Measurements from ENCODE around the gene LRMDA.

Gene LRMDA

DNA sequence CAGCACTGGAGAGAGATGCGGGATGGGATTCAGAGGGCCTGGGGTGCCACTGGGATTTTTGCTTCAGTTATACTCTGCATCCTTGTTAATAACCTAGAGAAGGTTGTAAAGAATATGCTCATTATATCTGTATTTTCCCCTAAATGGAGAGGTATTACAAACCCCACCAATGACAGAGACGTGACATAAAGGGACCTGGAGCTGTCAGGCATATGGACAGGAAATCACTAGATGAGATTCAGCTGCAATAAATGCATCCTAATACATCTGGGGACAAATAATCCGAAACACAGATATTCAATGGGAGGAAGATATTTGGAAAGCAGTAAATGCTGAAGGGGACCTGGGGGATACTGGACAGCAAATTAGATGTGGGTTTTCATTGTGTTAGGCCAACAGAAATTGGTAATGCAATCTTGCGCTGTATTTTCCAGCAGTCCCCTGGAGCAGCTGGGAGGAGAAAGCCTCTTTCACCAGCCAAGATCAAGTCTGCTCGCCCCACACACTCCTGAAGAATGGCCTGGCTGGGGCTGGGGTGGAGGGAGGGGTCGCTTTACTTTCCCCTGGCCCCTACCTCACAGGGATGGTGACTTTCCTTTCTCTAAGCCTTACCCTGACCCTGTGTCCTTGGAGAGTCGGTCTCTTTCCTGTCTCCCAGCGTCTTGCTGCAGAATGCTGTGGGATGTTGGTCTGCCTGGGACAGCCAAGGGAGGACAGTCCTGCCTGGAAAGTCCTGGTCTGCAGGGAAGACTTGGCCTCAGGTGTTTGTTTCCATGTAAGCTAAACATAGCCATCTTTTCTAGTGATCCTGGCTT is 653.8 kb downstream of the LRMDA start:
- no peaks in the 10 kb centered on the region for H3K9me3 ChIP-seq (ENCODE audit: control insufficient read depth, low read depth, low read length)
- H3K36me3 ChIP-seq (ENCODE audit: control insufficient read depth, low read depth, low read length), result no peaks in the 10 kb centered on the region
- no peak overlapping the region for H3K4me3 ChIP-seq (ENCODE audit: low read length)
- H3K27me3 ChIP-seq (ENCODE audit: control insufficient read depth, insufficient read depth, low read length), result peaks cover 4% of the 10 kb centered on the region
- H3K4me1 ChIP-seq (ENCODE audit: control insufficient read depth, low read depth, low read length), result peaks cover 11% of the 10 kb centered on the region
- no peak overlapping the region for H3K9ac ChIP-seq (ENCODE audit: low read length)
- no peak overlapping the region for H3K27ac ChIP-seq (ENCODE audit: low read length)

- H3K9me3 ChIP-seq (ENCODE audit: control insufficient read depth, low read depth, low read length), result no peaks in the 10 kb centered on the region
- H3K27ac ChIP-seq (ENCODE audit: low read length), result no peak overlapping the region
- no peaks in the 10 kb centered on the region for H3K36me3 ChIP-seq (ENCODE audit: control insufficient read depth, low read depth, low read length)
- no peak overlapping the region for H3K9ac ChIP-seq (ENCODE audit: low read length)
- no peak overlapping the region for H3K4me3 ChIP-seq (ENCODE audit: low read length)
- peaks cover 4% of the 10 kb centered on the region for H3K27me3 ChIP-seq (ENCODE audit: control insufficient read depth, insufficient read depth, low read length)
- H3K4me1 ChIP-seq (ENCODE audit: control insufficient read depth, low read depth, low read length), result peaks cover 11% of the 10 kb centered on the region
These were observed 654.4 kb downstream of the LRMDA start for GRCh38 chr10:76085817-76086167.

DNA sequence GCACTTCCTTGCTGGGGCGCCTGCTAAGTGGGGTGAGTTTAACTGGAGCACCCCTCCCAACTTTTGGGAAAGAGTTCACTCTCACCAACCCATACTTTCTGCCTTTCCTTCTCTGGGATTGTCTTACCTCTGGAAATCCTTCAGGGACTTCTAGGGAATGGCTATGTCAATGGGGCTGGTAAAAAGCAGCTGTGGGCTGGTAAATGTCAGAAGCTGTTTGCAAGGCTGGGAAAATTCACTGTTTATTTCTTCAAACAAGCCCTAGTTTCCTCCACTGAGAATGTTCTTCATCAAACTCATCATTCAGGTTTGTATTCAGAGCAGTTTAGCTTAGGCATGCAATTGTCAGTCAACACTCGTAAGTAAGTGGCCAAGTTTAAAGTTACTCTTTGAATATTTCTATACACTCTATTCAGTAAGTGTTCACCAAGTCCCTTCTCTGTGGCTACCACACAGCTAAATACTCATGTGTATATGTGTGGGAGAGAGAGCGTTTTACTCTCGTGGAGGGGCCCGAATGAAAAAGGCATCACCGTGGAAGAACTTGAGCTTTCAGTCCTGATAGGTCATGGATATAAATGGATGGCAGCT is 654.8 kb downstream of the LRMDA start:
- H3K27me3 ChIP-seq (ENCODE audit: control insufficient read depth, insufficient read depth, low read length), result peaks cover 4% of the 10 kb centered on the region
- H3K9ac ChIP-seq (ENCODE audit: low read length), result no peak overlapping the region
- no peak overlapping the region for H3K4me3 ChIP-seq (ENCODE audit: low read length)
- H3K36me3 ChIP-seq (ENCODE audit: control insufficient read depth, low read depth, low read length), result no peaks in the 10 kb centered on the region
- peaks cover 11% of the 10 kb centered on the region for H3K4me1 ChIP-seq (ENCODE audit: control insufficient read depth, low read depth, low read length)
- H3K27ac ChIP-seq (ENCODE audit: low read length), result no peak overlapping the region
- H3K9me3 ChIP-seq (ENCODE audit: control insufficient read depth, low read depth, low read length), result no peaks in the 10 kb centered on the region

DNA sequence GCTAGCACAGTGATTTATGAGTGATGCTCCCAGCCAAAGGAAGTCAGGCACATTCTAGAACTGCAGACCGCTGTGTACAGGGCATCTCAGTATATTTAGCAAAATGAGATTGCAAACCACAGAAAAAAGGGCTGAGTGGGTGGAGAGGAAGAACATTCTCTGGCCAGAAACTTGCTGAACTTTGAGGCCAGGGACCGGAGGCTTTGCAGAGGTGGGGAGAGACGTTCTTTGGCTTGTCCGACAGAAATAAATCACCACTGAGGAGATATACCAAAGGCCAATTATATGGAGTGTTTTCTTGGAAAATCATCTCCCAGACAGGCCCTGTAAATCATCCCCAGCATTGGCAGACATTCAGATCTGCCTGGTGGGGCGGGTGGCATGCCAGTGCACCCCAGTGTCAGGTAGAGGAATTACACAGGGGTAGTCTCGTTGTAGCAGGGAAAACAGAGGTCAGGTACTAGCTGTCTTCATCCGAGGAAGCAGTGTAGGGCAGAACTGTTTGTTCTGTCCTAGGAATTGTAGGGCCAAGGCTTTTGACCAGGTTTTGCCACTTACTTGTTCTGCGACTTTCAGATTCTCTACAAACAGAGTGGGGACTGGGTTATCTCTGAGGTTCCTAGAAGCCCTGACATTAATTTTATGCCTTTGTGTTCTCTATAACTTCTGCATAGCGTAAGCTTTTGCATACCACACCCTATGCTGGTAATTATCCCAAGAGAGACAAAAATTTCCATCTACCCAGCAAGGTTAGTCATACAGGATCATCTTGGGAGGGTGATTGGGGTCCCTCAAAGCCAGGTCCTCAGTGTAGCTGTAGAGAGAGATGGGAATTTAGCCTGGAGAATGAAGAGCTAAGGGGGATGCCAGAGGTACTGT is 655.6 kb downstream of the LRMDA start:
- Histone ChIP-seq H3K27ac (ENCODE audit: low read length) (no peak overlapping the region), H3K4me1 (ENCODE audit: control insufficient read depth, low read depth, low read length) (peaks cover 9% of the 10 kb centered on the region), H3K4me3 (ENCODE audit: low read length) (no peak overlapping the region), H3K9ac (ENCODE audit: low read length) (no peak overlapping the region), H3K9me3 (ENCODE audit: control insufficient read depth, low read depth, low read length) (no peaks in the 10 kb centered on the region), H3K27me3 (ENCODE audit: control insufficient read depth, insufficient read depth, low read length) (peaks cover 4% of the 10 kb centered on the region), H3K36me3 (ENCODE audit: control insufficient read depth, low read depth, low read length) (no peaks in the 10 kb centered on the region)

- Histone ChIP-seq H3K27me3 (ENCODE audit: control insufficient read depth, insufficient read depth, low read length) (peaks cover 4% of the 10 kb centered on the region), H3K36me3 (ENCODE audit: control insufficient read depth, low read depth, low read length) (no peaks in the 10 kb centered on the region), H3K27ac (ENCODE audit: low read length) (no peak overlapping the region), H3K4me3 (ENCODE audit: low read length) (no peak overlapping the region), H3K9ac (ENCODE audit: low read length) (no peak overlapping the region), H3K4me1 (ENCODE audit: control insufficient read depth, low read depth, low read length) (no peaks in the 10 kb centered on the region), H3K9me3 (ENCODE audit: control insufficient read depth, low read depth, low read length) (no peaks in the 10 kb centered on the region)
These were observed 656.6 kb downstream of the LRMDA start for GRCh38 chr10:76088008-76088407.

GRCh38 chr10:76088980-76089379 is 657.6 kb downstream of the LRMDA start:
- H3K9ac ChIP-seq (ENCODE audit: low read length), result no peak overlapping the region
- no peak overlapping the region for H3K27ac ChIP-seq (ENCODE audit: low read length)
- H3K9me3 ChIP-seq (ENCODE audit: control insufficient read depth, low read depth, low read length), result no peaks in the 10 kb centered on the region
- H3K4me3 ChIP-seq (ENCODE audit: low read length), result no peak overlapping the region
- no peaks in the 10 kb centered on the region for H3K4me1 ChIP-seq (ENCODE audit: control insufficient read depth, low read depth, low read length)
- no peaks in the 10 kb centered on the region for H3K36me3 ChIP-seq (ENCODE audit: control insufficient read depth, low read depth, low read length)
- peaks cover 4% of the 10 kb centered on the region for H3K27me3 ChIP-seq (ENCODE audit: control insufficient read depth, insufficient read depth, low read length)

DNA sequence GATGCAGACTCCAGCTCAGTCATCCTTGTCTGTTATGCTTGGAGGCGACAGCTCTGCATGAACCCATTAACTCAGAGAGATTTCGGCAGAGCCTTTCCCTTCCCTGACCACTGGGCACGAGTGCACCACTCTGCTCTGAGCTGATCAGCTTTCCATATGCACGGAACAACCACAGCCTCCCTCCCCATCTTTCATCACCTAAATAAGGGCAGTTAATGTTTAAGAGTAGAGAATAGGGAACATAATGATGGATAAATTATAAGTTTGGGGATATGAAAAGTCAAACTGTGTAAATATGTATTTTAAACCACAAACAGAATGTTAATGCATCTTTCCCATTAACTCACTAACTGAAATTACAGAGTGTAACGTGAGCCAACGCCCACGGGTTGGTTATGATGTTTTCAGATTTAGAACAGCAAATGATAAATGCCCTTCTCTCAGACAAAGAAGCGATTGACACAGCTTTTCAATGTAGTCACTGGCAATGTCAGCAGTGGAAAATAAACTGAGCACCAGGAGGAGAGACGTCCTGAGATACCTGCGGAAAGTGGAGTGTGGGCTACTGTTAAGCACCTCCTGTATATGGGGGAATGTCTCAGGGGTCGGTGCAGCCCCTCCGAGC is 658.2 kb downstream of the LRMDA start:
- Histone ChIP-seq H3K9me3 (ENCODE audit: control insufficient read depth, low read depth, low read length) (no peaks in the 10 kb centered on the region), H3K9ac (ENCODE audit: low read length) (no peak overlapping the region), H3K36me3 (ENCODE audit: control insufficient read depth, low read depth, low read length) (no peaks in the 10 kb centered on the region), H3K27me3 (ENCODE audit: control insufficient read depth, insufficient read depth, low read length) (peaks cover 4% of the 10 kb centered on the region), H3K4me3 (ENCODE audit: low read length) (no peak overlapping the region), H3K4me1 (ENCODE audit: control insufficient read depth, low read depth, low read length) (no peaks in the 10 kb centered on the region), H3K27ac (ENCODE audit: low read length) (no peak overlapping the region)

DNA sequence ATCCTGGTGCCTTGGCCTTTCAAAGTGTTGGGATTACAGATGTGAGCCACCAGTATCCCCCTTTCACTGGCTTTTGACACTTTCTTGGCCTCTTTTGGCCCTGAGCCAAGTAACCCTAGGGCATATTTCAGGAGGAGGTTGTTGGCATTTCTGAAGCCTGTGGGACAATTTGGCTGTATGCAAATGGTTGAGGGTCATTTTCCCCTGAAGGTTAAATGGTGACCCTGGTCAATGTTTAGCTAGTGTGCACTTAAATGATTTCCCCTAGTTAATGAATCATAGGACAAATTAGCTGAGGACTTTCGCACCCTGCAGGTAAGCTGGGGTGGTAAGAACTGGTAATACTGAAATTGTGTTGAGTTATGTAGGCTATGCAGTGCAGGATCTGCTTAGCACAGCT is 660.5 kb downstream of the LRMDA start:
- no peaks in the 10 kb centered on the region for H3K9me3 ChIP-seq (ENCODE audit: control insufficient read depth, low read depth, low read length)
- H3K4me3 ChIP-seq (ENCODE audit: low read length), result no peak overlapping the region
- H3K36me3 ChIP-seq (ENCODE audit: control insufficient read depth, low read depth, low read length), result no peaks in the 10 kb centered on the region
- H3K27me3 ChIP-seq (ENCODE audit: control insufficient read depth, insufficient read depth, low read length), result no peaks in the 10 kb centered on the region
- no peak overlapping the region for H3K27ac ChIP-seq (ENCODE audit: low read length)
- H3K9ac ChIP-seq (ENCODE audit: low read length), result no peak overlapping the region
- H3K4me1 ChIP-seq (ENCODE audit: control insufficient read depth, low read depth, low read length), result no peaks in the 10 kb centered on the region

DNA sequence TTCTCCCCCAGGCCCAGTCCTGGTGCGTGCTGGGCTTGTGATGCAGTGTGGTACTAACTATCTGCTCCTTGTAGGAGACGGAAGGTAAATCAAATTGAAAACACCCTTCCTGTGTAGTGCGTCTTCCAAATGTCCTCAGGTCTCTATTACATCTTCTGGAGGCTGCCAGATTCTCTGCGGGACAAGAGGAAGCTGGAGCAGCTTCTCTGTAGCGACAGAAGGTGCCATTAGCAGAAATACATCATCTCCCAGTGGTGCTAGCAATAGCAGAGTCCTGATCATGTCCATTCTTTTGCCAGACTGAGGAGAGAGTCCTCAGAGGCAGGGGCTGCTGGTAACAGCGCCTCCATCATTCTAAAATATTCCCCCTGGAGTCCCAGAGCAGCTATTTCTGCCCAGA is 675.2 kb downstream of the LRMDA start:
- Histone ChIP-seq H3K4me1 (ENCODE audit: control insufficient read depth, low read depth, low read length) (peaks cover 19% of the 10 kb centered on the region), H3K4me3 (ENCODE audit: low read length) (no peak overlapping the region), H3K9ac (ENCODE audit: low read length) (no peak overlapping the region), H3K27ac (ENCODE audit: low read length) (no peak overlapping the region), H3K27me3 (ENCODE audit: control insufficient read depth, insufficient read depth, low read length) (no peaks in the 10 kb centered on the region), H3K9me3 (ENCODE audit: control insufficient read depth, low read depth, low read length) (no peaks in the 10 kb centered on the region), H3K36me3 (ENCODE audit: control insufficient read depth, low read depth, low read length) (no peaks in the 10 kb centered on the region)

DNA sequence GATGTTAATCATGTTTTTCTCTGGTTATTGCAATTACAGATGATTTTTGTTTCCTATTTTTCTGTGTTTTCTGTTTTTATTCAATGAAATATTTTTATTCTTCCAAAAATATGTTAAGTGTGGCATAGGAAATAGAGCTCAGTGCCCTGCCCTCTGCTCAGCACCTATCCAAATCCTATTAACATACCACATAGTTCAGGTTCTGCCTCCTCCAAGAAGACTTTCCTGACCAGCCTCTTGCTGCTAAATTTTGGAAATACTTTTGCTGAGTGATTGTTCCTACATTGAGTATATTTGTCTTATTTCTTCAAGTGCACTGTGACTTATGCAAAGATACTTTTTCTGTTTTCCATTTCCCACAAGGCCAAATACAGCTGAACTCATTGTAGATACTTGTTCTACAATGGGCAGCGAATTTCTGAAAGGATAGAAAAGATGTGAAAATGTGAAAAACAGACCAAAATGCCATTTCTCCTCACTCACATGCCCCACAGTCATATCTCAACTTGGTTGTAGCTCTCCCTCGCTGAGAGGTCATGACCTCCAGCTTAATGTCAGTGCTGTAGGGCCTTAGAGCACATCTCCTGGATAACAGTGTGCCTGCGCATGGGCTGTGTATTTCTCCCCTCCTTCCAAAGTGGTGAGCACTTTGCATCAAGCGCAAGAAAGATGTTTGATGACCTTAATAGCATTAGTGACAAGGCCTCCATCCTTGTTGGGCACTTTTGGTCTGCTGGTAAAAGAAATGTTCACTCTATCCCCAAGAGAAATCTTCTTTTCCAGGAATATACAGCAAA is 677.3 kb downstream of the LRMDA start:
- H3K36me3 ChIP-seq (ENCODE audit: control insufficient read depth, low read depth, low read length), result no peaks in the 10 kb centered on the region
- no peak overlapping the region for H3K9ac ChIP-seq (ENCODE audit: low read length)
- H3K9me3 ChIP-seq (ENCODE audit: control insufficient read depth, low read depth, low read length), result no peaks in the 10 kb centered on the region
- H3K4me3 ChIP-seq (ENCODE audit: low read length), result no peak overlapping the region
- peaks cover 9% of the 10 kb centered on the region for H3K4me1 ChIP-seq (ENCODE audit: control insufficient read depth, low read depth, low read length)
- H3K27ac ChIP-seq (ENCODE audit: low read length), result no peak overlapping the region
- peaks cover 8% of the 10 kb centered on the region for H3K27me3 ChIP-seq (ENCODE audit: control insufficient read depth, insufficient read depth, low read length)

- no peak overlapping the region for H3K9ac ChIP-seq (ENCODE audit: low read length)
- H3K27me3 ChIP-seq (ENCODE audit: control insufficient read depth, insufficient read depth, low read length), result peaks cover 8% of the 10 kb centered on the region
- H3K9me3 ChIP-seq (ENCODE audit: control insufficient read depth, low read depth, low read length), result no peaks in the 10 kb centered on the region
- H3K4me1 ChIP-seq (ENCODE audit: control insufficient read depth, low read depth, low read length), result peaks cover 4% of the 10 kb centered on the region
- no peaks in the 10 kb centered on the region for H3K36me3 ChIP-seq (ENCODE audit: control insufficient read depth, low read depth, low read length)
- H3K27ac ChIP-seq (ENCODE audit: low read length), result no peak overlapping the region
- no peak overlapping the region for H3K4me3 ChIP-seq (ENCODE audit: low read length)
These were observed 680.0 kb downstream of the LRMDA start for GRCh38 chr10:76111404-76111803.
